ENCODE data around the gene EGFL7. TPM values are rescaled to one million over a fixed set of nuclear protein-coding genes. Genes with fewer than 3 reads are reported as not detected.

Gene EGFL7
- total and polyA plus RNA-seq, 2 of the 8 experiments (the other 6 are each of a cell fraction or from before 2014, with no cell fraction given) = 37.8 to 53.4 TPM

- Histone ChIP-seq H2BK5ac (ENCODE audit: low read depth, low read length) (no peak overlapping the region), H3K36me3 (ENCODE audit: control insufficient read depth in 2 of 4, insufficient read depth in 4 of 4, low read length in 3 of 4) (no peaks in the 10 kb centered on the region), H3K79me2 (ENCODE audit: control insufficient read depth in 1 of 2, insufficient read depth in 2 of 2, low read length in 2 of 2) (no peaks in the 10 kb centered on the region), H3K9me3 (ENCODE audit: insufficient read depth in 2 of 2, low read depth in 1 of 2, low read length in 1 of 2) (no peaks in the 10 kb centered on the region), H3K27me3 (replicated peaks in 1 of 4; ENCODE audit: control insufficient read depth in 3 of 4, extremely low read depth in 1 of 4, insufficient read depth in 3 of 4, low read length in 3 of 4) (peaks cover 0 to 11% (median 5%) of the 10 kb centered on the region in 4 experiments; a peak in 4 of 7 replicates), H2AK5ac (ENCODE audit: low read depth, low read length) (no peak overlapping the region; the same call in 1 of the 2 replicates), H3K4ac (replicated peaks; ENCODE audit: insufficient read length, low read depth, low read length) (no peak overlapping the region), H3K79me1 (ENCODE audit: low read depth, low read length) (peaks cover 3% of the 10 kb centered on the region; the same call in 1 of the 2 replicates), H3K4me1 (replicated peaks in 1 of 4; ENCODE audit: control insufficient read depth in 3 of 4, insufficient read depth in 4 of 4, low read length in 3 of 4) (peaks cover 0 to 28% (median 17%) of the 10 kb centered on the region in 4 experiments; a peak in 5 of 7 replicates), H3K9ac (replicated peaks in 1 of 4; ENCODE audit: extremely low read depth in 1 of 4, low read depth in 3 of 4, low read length in 3 of 4) (no peak overlapping the region), H3K23me2 (ENCODE audit: low read depth, low read length) (peaks cover 13% of the 10 kb centered on the region; the same call in 1 of the 2 replicates), H3K4me2 (ENCODE audit: insufficient read depth in 1 of 2, low read depth in 2 of 2, low read length in 2 of 2) (no peak overlapping the region), H3K56ac (replicated peaks; ENCODE audit: insufficient read length, low read depth, low read length) (no peak overlapping the region), H2BK12ac (ENCODE audit: low read depth, low read length) (0 out of 2 replicates have a peak overlapping the region, but pooled peaks have one; percentile 39), H3K4me3 (ENCODE audit: extremely low read depth in 1 of 4, insufficient read depth in 2 of 4, low read depth in 3 of 4, low read length in 4 of 4) (no peak overlapping the region), H4K5ac (ENCODE audit: insufficient read length, low read depth, low read length) (no peak overlapping the region), H2BK120ac (replicated peaks; ENCODE audit: low read depth, low read length) (no peak overlapping the region), H3K23ac (ENCODE audit: insufficient read length) (no peak overlapping the region), H4K8ac (ENCODE audit: extremely low read depth, insufficient read depth, low read length) (no peak overlapping the region; the same call in 1 of the 2 replicates), H3K14ac (ENCODE audit: insufficient read length) (no peak overlapping the region), H2BK20ac (ENCODE audit: low read length) (no peak overlapping the region), H3K18ac (ENCODE audit: extremely low read depth, low read length) (no peak overlapping the region), H4K91ac (replicated peaks; ENCODE audit: insufficient read length, low read length) (peak overlapping the region; percentile 15), H4K20me1 (replicated peaks in 1 of 2; ENCODE audit: control insufficient read depth in 1 of 2, insufficient read depth in 2 of 2, low read length in 2 of 2) (no peaks in the 10 kb centered on the region), H2BK15ac (ENCODE audit: low read length) (peak overlapping the region; percentile 29; the same call in 1 of the 2 replicates), H2AFZ (ENCODE audit: low read length) (no peak overlapping the region), H3K27ac (ENCODE audit: low read depth, low read length) (no peak overlapping the region)
- WGBS, 2 experiments (ENCODE audit: extremely low coverage in 1 of 2, insufficient coverage in 1 of 2, insufficient read length in 1 of 2, insufficient replicate concordance in 2 of 2, low coverage in 1 of 2, low lambda C conversion rate in 2 of 2, missing lambda C conversion rate in 1 of 2) = 92% methylated on average over 25 of the region's 25 CpGs; no CpG with 5 or more reads in 1 of the 2 experiments
- ChIA-PET POLR2A (ENCODE audit: partially characterized antibody) (interaction anchor here (1.1 to 1.2 kb wide), 2 partner anchors 31 to 38 kb away, joined by 3 to 4 read pairs; no protein-coding TSS in a partner anchor), CTCF (ENCODE audit: partially characterized antibody) (interaction anchor here (1.1 to 12.8 kb wide), 6 partner anchors 8 to 64 kb away, joined by 3 to 125 read pairs (median 3); no protein-coding TSS in a partner anchor)
- FAIRE-seq (no peak), DNase-seq (ENCODE audit: low read depth in 1 of 2, low spot score in 2 of 2) (peak in 1 of 2 experiments; percentile 42)
- no peak for TF ChIP-seq SP1 (IDR thresholded peaks at IDR 0.05; ENCODE audit: low read depth, low read length)
- no peak for TF ChIP-seq TEAD4 (IDR thresholded peaks at IDR 0.05; ENCODE audit: low read depth, low read length)
- no peak for TF ChIP-seq NANOG (IDR thresholded peaks at IDR 0.05; ENCODE audit: insufficient read depth, low read depth, low read length, poor library complexity, severe bottlenecking)
- TF ChIP-seq JUND (IDR thresholded peaks at IDR 0.05; ENCODE audit: low read length) = no peak
- no peak for TF ChIP-seq SUZ12 (IDR thresholded peaks at IDR 0.05; ENCODE audit: low read length)
- no peak for TF ChIP-seq TCF12 (IDR thresholded peaks at IDR 0.05; ENCODE audit: low read depth, low read length)
- TF ChIP-seq JUN (IDR thresholded peaks at IDR 0.05; ENCODE audit: low read depth, low read length) = no peak
- TF ChIP-seq E2F6 (IDR thresholded peaks at IDR 0.05) = no peak
- TF ChIP-seq RFX5 (IDR thresholded peaks at IDR 0.05; ENCODE audit: borderline replicate concordance, low read depth, low read length) = no peak
- TF ChIP-seq SRF (IDR thresholded peaks at IDR 0.05; ENCODE audit: low read depth, low read length) = no peak
These were observed 27.5 kb downstream of the EGFL7 start for GRCh38 chr9:136690104-136690805.
